Loucy (cell line): ENCODE data around the gene SETBP1.

Source experiments
- H2AFZ ChIP-seq: fragments of 200-600 bp; sonication (generic); 2 replicates; pipeline ENCODE4 v1.6.0; 2016; ENCODE audit warnings: antibody characterized with exemption, mild to moderate bottlenecking, low read length, moderate library complexity
- H3F3A ChIP-seq: fragments of 200-600 bp; 2 replicates; pipeline ENCODE4 v1.6.0; 2016; ENCODE audit warnings: antibody characterized with exemption, low read depth, mild to moderate bottlenecking
- H3K27me3 ChIP-seq: fragments of 200-600 bp; sonication (generic); 2 replicates; pipeline ENCODE4 v1.6.1; 2014; ENCODE audit warnings: low read length, mild to moderate bottlenecking; ENCODE audit not compliant: insufficient read depth, poor library complexity, severe bottlenecking
- H3K36me3 ChIP-seq: fragments of 200-600 bp; sonication (generic); 2 replicates; pipeline ENCODE4 v1.6.1; 2016; ENCODE audit warnings: low read length; ENCODE audit not compliant: insufficient read depth
- H3K4me1 ChIP-seq: fragments of 200-600 bp; sonication (generic); 2 replicates; pipeline ENCODE4 v1.5.1; 2014; ENCODE audit warnings: low read length, mild to moderate bottlenecking; ENCODE audit not compliant: insufficient read depth, poor library complexity, severe bottlenecking
- H3K4me2 ChIP-seq: fragments of 200-600 bp; sonication (generic); 2 replicates; pipeline ENCODE4 v1.6.0; 2014; ENCODE audit warnings: antibody characterized with exemption, low read length, low read depth, mild to moderate bottlenecking; ENCODE audit not compliant: poor library complexity, severe bottlenecking
- H3K4me3 ChIP-seq: fragments of 200-600 bp; sonication (generic); 2 replicates; pipeline ENCODE4 v1.5.1; 2014; ENCODE audit warnings: low read length, mild to moderate bottlenecking, mixed read lengths; ENCODE audit not compliant: poor library complexity, severe bottlenecking
- H3K79me2 ChIP-seq: fragments of 200-600 bp; sonication (generic); 2 replicates; pipeline ENCODE4 v1.6.1; 2014; ENCODE audit warnings: low read length; ENCODE audit not compliant: insufficient read depth
- H3K9ac ChIP-seq: fragments of 200-600 bp; sonication (generic); 2 replicates; pipeline ENCODE4 v1.6.0; 2014; ENCODE audit warnings: mild to moderate bottlenecking, low read depth, low read length, moderate library complexity; ENCODE audit not compliant: poor library complexity, severe bottlenecking
- H3K9me2 ChIP-seq: fragments of 200-600 bp; sonication (generic); replicated peaks from 2 replicates; pipeline ENCODE4 v1.6.1; 2016; ENCODE audit warnings: low read depth, low read length, mixed read lengths
- H3K9me3 ChIP-seq: fragments of 200-600 bp; sonication (generic); 2 replicates; pipeline ENCODE4 v1.6.1; 2014; ENCODE audit warnings: mild to moderate bottlenecking, antibody characterized with exemption, low read length, low read depth; ENCODE audit not compliant: insufficient read depth
- H4K20me1 ChIP-seq: fragments of 200-600 bp; sonication (generic); 2 replicates; pipeline ENCODE4 v1.6.0; 2014; ENCODE audit warnings: antibody characterized with exemption, low read length, mild to moderate bottlenecking; ENCODE audit not compliant: insufficient read depth, poor library complexity, severe bottlenecking
- EZH2phosphoT487 ChIP-seq: fragments of 200-600 bp; IDR thresholded peaks from 2 replicates; pipeline ENCODE4 v1.6.1; 2018; ENCODE audit warnings: antibody characterized with exemption, mild to moderate bottlenecking, moderate library complexity, borderline replicate concordance
- TF ChIP-seq, protein P1 (sequence below): fragments of 200-600 bp; sonication (generic); conservative IDR thresholded peaks from 2 replicates; pipeline ENCODE4 v1.5.1; 2014; ENCODE audit warnings: mild to moderate bottlenecking, antibody characterized with exemption, low read length

SETBP1 gene

DNA sequence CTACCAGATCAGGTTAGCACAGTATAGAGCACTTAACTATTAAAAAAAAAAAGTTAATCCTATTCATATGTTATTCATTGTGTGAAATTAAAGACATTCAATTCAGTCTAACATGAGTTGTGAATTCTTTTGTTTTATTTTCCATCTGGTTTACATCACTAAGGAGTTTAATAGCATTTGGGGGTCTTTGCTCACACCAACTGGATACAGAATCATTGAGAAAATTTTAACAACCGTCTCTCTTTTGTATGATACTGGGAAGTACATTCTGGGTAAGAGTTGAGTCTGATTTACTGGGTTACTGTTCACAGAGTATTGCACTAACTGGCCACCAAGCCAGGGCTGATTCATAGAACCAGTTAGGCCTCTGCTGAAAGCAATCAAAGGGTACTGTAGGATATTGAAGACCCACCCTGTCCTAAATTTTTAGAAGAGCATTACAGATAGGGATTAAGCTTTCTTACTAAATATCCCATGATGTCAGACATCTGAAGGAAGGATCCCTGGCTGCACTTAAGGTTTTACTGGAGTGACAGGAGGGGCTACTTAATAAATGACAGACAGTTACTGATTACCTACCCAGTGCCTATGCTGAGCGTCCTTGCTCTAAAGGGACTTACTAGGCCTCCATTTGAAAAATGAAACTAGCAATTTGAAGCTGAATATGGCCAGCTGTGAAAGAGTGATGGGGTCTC is 387.9 kb downstream of the SETBP1 start:
- no peaks in the 10 kb centered on the region for H3K27me3 ChIP-seq
- no peak overlapping the region for H3K4me3 ChIP-seq
- TF ChIP-seq EZH2phosphoT487, result no peak
- TF ChIP-seq, protein P1, sequence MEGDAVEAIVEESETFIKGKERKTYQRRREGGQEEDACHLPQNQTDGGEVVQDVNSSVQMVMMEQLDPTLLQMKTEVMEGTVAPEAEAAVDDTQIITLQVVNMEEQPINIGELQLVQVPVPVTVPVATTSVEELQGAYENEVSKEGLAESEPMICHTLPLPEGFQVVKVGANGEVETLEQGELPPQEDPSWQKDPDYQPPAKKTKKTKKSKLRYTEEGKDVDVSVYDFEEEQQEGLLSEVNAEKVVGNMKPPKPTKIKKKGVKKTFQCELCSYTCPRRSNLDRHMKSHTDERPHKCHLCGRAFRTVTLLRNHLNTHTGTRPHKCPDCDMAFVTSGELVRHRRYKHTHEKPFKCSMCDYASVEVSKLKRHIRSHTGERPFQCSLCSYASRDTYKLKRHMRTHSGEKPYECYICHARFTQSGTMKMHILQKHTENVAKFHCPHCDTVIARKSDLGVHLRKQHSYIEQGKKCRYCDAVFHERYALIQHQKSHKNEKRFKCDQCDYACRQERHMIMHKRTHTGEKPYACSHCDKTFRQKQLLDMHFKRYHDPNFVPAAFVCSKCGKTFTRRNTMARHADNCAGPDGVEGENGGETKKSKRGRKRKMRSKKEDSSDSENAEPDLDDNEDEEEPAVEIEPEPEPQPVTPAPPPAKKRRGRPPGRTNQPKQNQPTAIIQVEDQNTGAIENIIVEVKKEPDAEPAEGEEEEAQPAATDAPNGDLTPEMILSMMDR, result no peak
- H3K9ac ChIP-seq, result no peak overlapping the region
- H3K9me3 ChIP-seq, result no peaks in the 10 kb centered on the region
- no peaks in the 10 kb centered on the region for H4K20me1 ChIP-seq
- no peak overlapping the region for H2AFZ ChIP-seq
- H3K4me2 ChIP-seq, result no peak overlapping the region
- H3K4me1 ChIP-seq, result peaks cover 47% of the 10 kb centered on the region
- H3K36me3 ChIP-seq, result peaks cover 9% of the 10 kb centered on the region; the same call in 1 of the 2 replicates
- no peaks in the 10 kb centered on the region for H3K9me2 ChIP-seq
- peaks cover 8% of the 10 kb centered on the region; the same call in 1 of the 2 replicates for H3F3A ChIP-seq
- H3K79me2 ChIP-seq, result no peaks in the 10 kb centered on the region

DNA sequence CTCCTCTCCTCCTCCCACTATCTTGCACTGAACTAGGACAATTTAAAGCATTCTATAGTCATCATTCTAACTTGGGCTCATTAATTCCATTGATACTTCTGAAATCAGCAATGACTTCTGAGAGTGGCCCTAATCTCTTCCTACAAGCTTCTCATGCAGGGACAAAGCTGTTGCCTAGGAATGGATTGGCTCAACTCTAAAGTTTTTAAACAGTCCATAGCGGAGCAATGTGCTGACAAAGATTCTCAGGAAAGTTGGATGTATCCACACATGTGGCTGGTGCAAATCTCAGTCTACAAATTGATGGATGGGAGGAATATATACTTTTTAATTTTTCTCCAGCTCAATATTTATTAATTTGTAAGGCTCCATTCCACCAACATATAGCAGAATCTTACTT is 388.9 kb downstream of the SETBP1 start:
- H3K9me2 ChIP-seq, result no peaks in the 10 kb centered on the region
- H3K9ac ChIP-seq, result no peak overlapping the region
- H3F3A ChIP-seq, result peaks cover 8% of the 10 kb centered on the region; the same call in 1 of the 2 replicates
- H3K4me1 ChIP-seq, result peaks cover 39% of the 10 kb centered on the region
- no peak overlapping the region for H3K4me2 ChIP-seq
- H3K9me3 ChIP-seq, result no peaks in the 10 kb centered on the region
- H2AFZ ChIP-seq, result no peak overlapping the region
- H3K36me3 ChIP-seq, result no peaks in the 10 kb centered on the region
- no peaks in the 10 kb centered on the region for H3K79me2 ChIP-seq
- no peaks in the 10 kb centered on the region for H4K20me1 ChIP-seq
- no peaks in the 10 kb centered on the region for H3K27me3 ChIP-seq
- TF ChIP-seq, protein P1, result no peak
- TF ChIP-seq EZH2phosphoT487, result no peak
- H3K4me3 ChIP-seq, result no peak overlapping the region

DNA sequence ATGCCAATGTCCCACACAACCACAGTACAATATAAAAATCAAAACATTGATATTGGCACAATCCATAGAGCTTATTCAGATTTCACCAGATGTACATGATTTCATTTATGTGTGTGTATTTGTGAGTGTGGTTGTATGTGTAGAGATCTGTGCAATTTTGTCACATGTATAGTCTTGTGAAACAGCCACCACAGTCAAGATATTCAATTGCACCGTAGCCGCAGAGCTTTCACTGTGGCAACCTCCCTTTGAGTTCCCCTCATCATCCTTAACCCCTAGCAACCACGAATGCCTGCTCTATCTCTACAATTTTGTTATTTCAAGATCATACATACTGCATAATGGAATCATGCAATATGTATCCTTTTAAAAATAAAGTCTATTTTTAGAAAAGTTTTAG is 391.3 kb downstream of the SETBP1 start:
- Histone ChIP-seq H3K4me2 (no peak overlapping the region), H3K27me3 (no peaks in the 10 kb centered on the region), H2AFZ (no peak overlapping the region), H4K20me1 (no peaks in the 10 kb centered on the region), H3K9me2 (no peaks in the 10 kb centered on the region), H3K9me3 (no peaks in the 10 kb centered on the region), H3K79me2 (no peaks in the 10 kb centered on the region), H3K4me1 (peaks cover 15% of the 10 kb centered on the region), H3K9ac (no peak overlapping the region), H3F3A (no peaks in the 10 kb centered on the region), H3K36me3 (no peaks in the 10 kb centered on the region), H3K4me3 (no peak overlapping the region)
- TF ChIP-seq, protein P1, result no peak
- no peak for TF ChIP-seq EZH2phosphoT487
